A549 (cell line): ENCODE data around the gene SETD7. TPM values are rescaled to one million over a fixed set of nuclear protein-coding genes. Genes with fewer than 3 reads are reported as not detected.

ENCODE experiments used
- ATAC-seq, 2 experiments: fragments of 200-7000 bp in 1 of 2; fragments of >200 bp in 1 of 2; cut with Nextera tagmentation in 1 of 2; cut with Tn5 transposase in 1 of 2; 3 replicates each; pipeline versions ENCODE4 v1.8.0 to v1.9.1; 2018 to 2020; ENCODE audit warnings: mild to moderate bottlenecking in 1 of 2, moderate library complexity in 1 of 2
- CTCF ChIA-PET: fragments of 300-600 bp; sonication (Branson Sonifier 250); formaldehyde crosslinking; extraction: SDS; loops from one replicate; lab custom pipeline; 2021; ENCODE audit warnings: antibody characterized with exemption, inconsistent platforms; lab: Yijun Ruan, JAX
- POLR2A ChIA-PET: fragments of 350-600 bp; formaldehyde crosslinking; extraction: SDS; loops from one replicate; lab custom pipeline; 2021; ENCODE audit warnings: antibody characterized with exemption, inconsistent platforms; lab: Yijun Ruan, JAX
- DNase-seq, 2 experiments: peaks; one replicate each; pipeline versions ENCODE4 v3.0.0 to v3.0.0-alpha.2; 2011 to 2016; ENCODE audit warnings: low read depth in 1 of 2, low spot score in 1 of 2
- FAIRE-seq: peaks from 2 replicates; lab custom pipeline; 2011; peaks lifted over from hg19 to GRCh38; lab: Jason Lieb, UNC
- H3K27ac ChIP-seq, 2 experiments: fragments of >200 bp; sonication (Bioruptor Twin); formaldehyde crosslinking; 3 replicates each; pipeline ENCODE4 v1.5.1; 2016 to 2017
- H3K4me1 ChIP-seq: fragments of >200 bp; sonication (Bioruptor Twin); formaldehyde crosslinking; 3 replicates; pipeline ENCODE4 v1.6.1; 2016
- H3K4me2 ChIP-seq: fragments of >200 bp; sonication (Bioruptor Twin); formaldehyde crosslinking; 3 replicates; pipeline ENCODE4 v1.6.1; 2016
- H3K4me3 ChIP-seq: fragments of >200 bp; sonication (Bioruptor Twin); formaldehyde crosslinking; 3 replicates; pipeline ENCODE4 v1.5.1; 2016
- H3K9me3 ChIP-seq: fragments of >200 bp; sonication (Bioruptor Twin); formaldehyde crosslinking; 3 replicates; pipeline ENCODE4 v1.6.1; 2016
- CBX2 ChIP-seq: fragments of 200-600 bp; sonication (generic); IDR thresholded peaks from 2 replicates; pipeline ENCODE4 v1.6.1; 2016; ENCODE audit warnings: low read depth, mild to moderate bottlenecking, borderline replicate concordance
- EHMT2 ChIP-seq: fragments of 200-600 bp; sonication (generic); IDR thresholded peaks from 2 replicates; pipeline ENCODE4 v1.6.1; 2016; ENCODE audit warnings: antibody characterized with exemption, low read depth, mild to moderate bottlenecking, moderate library complexity
- FOSL2 ChIP-seq, 2 experiments: fragments of 450-650 bp in 1 of 2; fragments of >200 bp in 1 of 2; sonication (Bioruptor Twin) in 1 of 2; formaldehyde crosslinking; IDR thresholded peaks; 2 replicates each; pipeline versions ENCODE4 v1.5.0 to v1.6.1; 2016 to 2020; ENCODE audit warnings: mild to moderate bottlenecking in 1 of 2, moderate library complexity in 1 of 2
- HMGXB4 ChIP-seq: fragments of 250-450 bp; sonication (Bioruptor Pico); IDR thresholded peaks from 2 replicates; pipeline ENCODE4 v1.5.0; 2021; ENCODE audit warnings: mild to moderate bottlenecking, moderate library complexity, borderline replicate concordance
- JUN ChIP-seq, 2 experiments: fragments of >200 bp; sonication (Bioruptor Twin); formaldehyde crosslinking; IDR thresholded peaks; 2 replicates in 1 of 2; 3 replicates in 1 of 2; pipeline ENCODE4 v1.6.1; 2016 to 2017
- MYC ChIP-seq: IDR thresholded peaks from 2 replicates; pipeline ENCODE4 v1.6.1; 2012; ENCODE audit warnings: mild to moderate bottlenecking, inconsistent platforms, low read length, improper control_type of control experiment, borderline replicate concordance
- NPAS2 ChIP-seq: fragments of 250-450 bp; sonication (Bioruptor Pico); IDR thresholded peaks from 2 replicates; pipeline ENCODE4 v1.8.0; 2022; ENCODE audit warnings: mild to moderate bottlenecking, moderate library complexity, borderline replicate concordance
- POLR2A ChIP-seq: IDR thresholded peaks from 2 replicates; pipeline ENCODE4 v1.6.1; 2012; ENCODE audit warnings: mild to moderate bottlenecking, low read length
- RAD21 ChIP-seq, 2 experiments: fragments of >200 bp in 1 of 2; sonication (Bioruptor Twin) in 1 of 2; formaldehyde crosslinking in 1 of 2; IDR thresholded peaks in 1 of 2; conservative IDR thresholded peaks in 1 of 2; 2 replicates in 1 of 2; 3 replicates in 1 of 2; pipeline ENCODE4 v1.6.1; 2012 to 2018; ENCODE audit warnings: inconsistent platforms in 1 of 2
- RARB ChIP-seq: fragments of 250-450 bp; sonication (Bioruptor Pico); IDR thresholded peaks from 2 replicates; pipeline ENCODE4 v1.8.0; 2021; ENCODE audit warnings: mild to moderate bottlenecking, moderate library complexity
- USF2 ChIP-seq: fragments of 450-650 bp; IDR thresholded peaks from 2 replicates; pipeline ENCODE4 v1.6.1; 2014; ENCODE audit warnings: antibody characterized with exemption
- ZSCAN20 ChIP-seq: fragments of 250-450 bp; sonication (Bioruptor Pico); IDR thresholded peaks from 2 replicates; pipeline ENCODE4 v1.8.0; 2022; ENCODE audit warnings: mild to moderate bottlenecking, moderate library complexity
- WGBS: methylation state at CpG from one replicate; pipeline ENCODE4 v1.1.6; 2017; ENCODE audit errors: missing lambda C conversion rate; 5-methylcytosine and 5-hydroxymethylcytosine counted together
- polyA plus RNA-seq, 4 experiments: library from polyadenylated mRNA; depleted of rRNA in 3 of 4; stranded (reverse); fragments of >200 nt; fragmentation: RNase III in 1 of 4; extraction: RNeasy Plus Mini Kit Qiagen cat#74134 plus additional on column Dnase treatment in 1 of 4; gene quantifications; 2 replicates in 3 of 4; 3 replicates in 1 of 4; pipeline ENCODE4 v1.2.3, GENCODE V29; 2011 to 2017
- TF ChIP-seq, protein P1 (sequence below): fragments of 150-350 bp; IDR thresholded peaks from 2 replicates; pipeline ENCODE4 v1.6.1; 2014; ENCODE audit warnings: low read depth, mild to moderate bottlenecking, low read length
- TF ChIP-seq, protein P2 (sequence below): IDR thresholded peaks from 2 replicates; pipeline ENCODE4 v1.6.1; 2012; ENCODE audit warnings: low read depth, borderline replicate concordance

The SETD7 gene
- polyA plus RNA-seq, 2 of the 4 experiments (the other 2 are of a cell fraction) = 30.6 to 39.1 TPM

GRCh38 chr4:139530833-139531427 is 25.1 kb downstream of the SETD7 start (continued):
- TF ChIP-seq, protein P1, sequence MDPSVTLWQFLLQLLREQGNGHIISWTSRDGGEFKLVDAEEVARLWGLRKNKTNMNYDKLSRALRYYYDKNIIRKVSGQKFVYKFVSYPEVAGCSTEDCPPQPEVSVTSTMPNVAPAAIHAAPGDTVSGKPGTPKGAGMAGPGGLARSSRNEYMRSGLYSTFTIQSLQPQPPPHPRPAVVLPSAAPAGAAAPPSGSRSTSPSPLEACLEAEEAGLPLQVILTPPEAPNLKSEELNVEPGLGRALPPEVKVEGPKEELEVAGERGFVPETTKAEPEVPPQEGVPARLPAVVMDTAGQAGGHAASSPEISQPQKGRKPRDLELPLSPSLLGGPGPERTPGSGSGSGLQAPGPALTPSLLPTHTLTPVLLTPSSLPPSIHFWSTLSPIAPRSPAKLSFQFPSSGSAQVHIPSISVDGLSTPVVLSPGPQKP = no peak
- TF ChIP-seq RARB (CRISPR knock-in tag) (no peak), RAD21 (conservative IDR thresholded peaks at IDR 0.05 in 1 of 2, IDR thresholded peaks at IDR 0.05 in 1 of 2) (peak; percentile 40 to 43; a peak in 4 of 5 replicates)
- TF ChIP-seq, all 56 proteins: peak for 3

DNA sequence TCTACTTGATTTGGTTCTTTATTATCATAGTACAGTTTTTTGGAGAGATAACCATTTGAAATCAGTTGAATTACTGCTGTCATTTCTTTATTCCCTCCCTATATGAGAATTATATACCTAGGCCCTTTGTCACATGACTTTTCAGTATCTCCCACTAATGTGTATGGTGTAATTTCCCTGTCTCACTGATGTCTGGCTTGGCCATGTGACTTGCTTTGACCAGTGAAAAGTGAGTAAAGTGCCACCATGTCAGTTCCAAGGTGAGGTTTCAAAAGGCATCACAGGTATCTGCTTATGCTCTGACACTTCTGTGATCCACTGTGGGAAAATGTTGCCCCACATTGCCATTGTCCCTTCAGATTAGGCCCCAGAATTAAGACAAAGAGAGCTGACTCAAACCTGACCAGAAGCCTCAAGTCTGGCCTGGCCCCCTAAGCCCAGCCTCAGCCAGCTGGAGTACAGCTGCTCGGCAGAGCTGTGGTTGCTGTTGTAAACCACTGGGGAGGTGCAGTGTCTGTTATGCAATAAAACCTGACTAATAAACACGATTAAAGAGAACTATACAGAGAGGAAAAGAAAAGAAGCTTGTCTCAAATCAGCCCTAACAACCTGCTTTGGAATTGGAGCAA is 27.5 kb downstream of the SETD7 start:
- no peak overlapping the region for H3K4me2 ChIP-seq
- peaks cover 6% of the 10 kb centered on the region; the same call in 2 of the 3 replicates for H3K4me1 ChIP-seq
- ChIA-PET CTCF (interaction anchor here (0.6 to 1.8 kb wide), 3 partner anchors 14 to 501 kb away, joined by 3 to 4 read pairs (median 3); no protein-coding TSS in a partner anchor), POLR2A (no interaction called here)
- TF ChIP-seq EHMT2 = no peak
- 0 out of 2 replicates have a peak, but pooled peaks have one; percentile 19 for TF ChIP-seq USF2
- DNase-seq (no peak), ATAC-seq (no peak), FAIRE-seq (no peak)
- H3K9me3 ChIP-seq = no peaks in the 10 kb centered on the region
- 58% methylated on average over 2 of the region's 2 CpGs for WGBS
- H3K4me3 ChIP-seq = no peak overlapping the region
- H3K27ac ChIP-seq = no peak overlapping the region

DNA sequence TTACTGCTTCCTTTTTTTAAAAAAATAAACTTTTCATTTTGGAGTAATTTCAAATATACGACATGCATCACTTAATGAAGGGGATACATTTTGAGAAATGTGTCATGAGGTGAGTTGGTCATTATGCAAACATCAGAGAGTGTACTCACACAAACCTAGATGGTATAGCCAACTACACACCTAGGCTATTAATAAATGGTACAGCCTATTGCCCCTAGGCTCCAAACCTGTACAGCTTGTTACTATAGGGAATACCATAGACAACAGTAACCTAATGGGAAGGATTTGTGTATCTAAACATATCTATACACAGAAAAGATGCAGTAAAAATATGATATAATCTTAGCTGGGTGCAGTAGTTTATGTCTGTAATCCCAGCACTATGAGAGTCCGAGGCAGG is 29.1 kb downstream of the SETD7 start:
- FAIRE-seq = no peak
- Histone ChIP-seq H3K27ac (no peak overlapping the region), H3K4me3 (no peak overlapping the region), H3K4me2 (no peak overlapping the region), H3K4me1 (peaks cover 6% of the 10 kb centered on the region; the same call in 2 of the 3 replicates), H3K9me3 (no peaks in the 10 kb centered on the region)
- CTCF ChIA-PET = interaction anchor here (0.7 to 1.7 kb wide), 5 partner anchors 18 to 76 kb away, joined by 3 to 4 read pairs (median 3); no protein-coding TSS in a partner anchor
- DNase-seq = no peak
- TF ChIP-seq FOSL2 (IDR thresholded peaks at IDR 0.05) (no peak), FOSL2 (CRISPR knock-in tag; IDR thresholded peaks at IDR 0.05) (no peak), HMGXB4 (CRISPR knock-in tag) (no peak), NPAS2 (CRISPR knock-in tag) (no peak), POLR2A (no peak), JUN (IDR thresholded peaks at IDR 0.05) (no peak), ZSCAN20 (no peak), MYC (no peak)
- 89% methylated on average over 2 of the region's 2 CpGs for WGBS
- ATAC-seq = no peak
- POLR2A ChIA-PET = no interaction called here

DNA sequence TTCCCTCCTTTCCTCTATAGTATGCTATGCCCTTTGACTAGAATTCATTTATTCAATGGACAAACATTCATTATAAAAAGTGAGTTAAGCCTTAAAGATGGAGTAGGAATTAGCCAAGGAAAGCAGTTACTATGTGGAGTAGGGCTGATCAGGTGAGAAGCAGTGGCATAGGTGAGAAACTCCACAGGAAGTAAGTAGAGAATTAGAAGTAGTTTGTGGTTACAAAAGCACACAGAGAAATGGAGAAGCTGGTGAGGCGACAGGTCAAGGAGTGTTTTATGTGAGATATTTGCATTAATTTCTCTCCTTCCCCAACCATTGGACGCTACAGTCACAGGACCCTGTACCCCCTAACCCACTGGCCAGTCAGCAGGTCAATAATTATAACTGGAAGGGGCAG is 30.6 kb downstream of the SETD7 start:
- TF ChIP-seq, protein P2, sequence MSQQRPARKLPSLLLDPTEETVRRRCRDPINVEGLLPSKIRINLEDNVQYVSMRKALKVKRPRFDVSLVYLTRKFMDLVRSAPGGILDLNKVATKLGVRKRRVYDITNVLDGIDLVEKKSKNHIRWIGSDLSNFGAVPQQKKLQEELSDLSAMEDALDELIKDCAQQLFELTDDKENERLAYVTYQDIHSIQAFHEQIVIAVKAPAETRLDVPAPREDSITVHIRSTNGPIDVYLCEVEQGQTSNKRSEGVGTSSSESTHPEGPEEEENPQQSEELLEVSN = no peak
- no peak for TF ChIP-seq CBX2
- Histone ChIP-seq H3K27ac (no peak overlapping the region), H3K4me1 (peaks cover under 1% of the 10 kb centered on the region; the same call in 1 of the 3 replicates), H3K9me3 (no peaks in the 10 kb centered on the region), H3K4me2 (no peak overlapping the region), H3K4me3 (no peak overlapping the region)
- FAIRE-seq (no peak), ATAC-seq (no peak), DNase-seq (no peak)
- 42% methylated on average over 2 of the region's 2 CpGs for WGBS
- ChIA-PET CTCF (interaction anchor here (0.6 to 1.0 kb wide), 4 partner anchors 9 to 62 kb away, joined by 3 read pairs; no protein-coding TSS in a partner anchor), POLR2A (no interaction called here)
